ENCODE results near the gene ZNF593.

DNA sequence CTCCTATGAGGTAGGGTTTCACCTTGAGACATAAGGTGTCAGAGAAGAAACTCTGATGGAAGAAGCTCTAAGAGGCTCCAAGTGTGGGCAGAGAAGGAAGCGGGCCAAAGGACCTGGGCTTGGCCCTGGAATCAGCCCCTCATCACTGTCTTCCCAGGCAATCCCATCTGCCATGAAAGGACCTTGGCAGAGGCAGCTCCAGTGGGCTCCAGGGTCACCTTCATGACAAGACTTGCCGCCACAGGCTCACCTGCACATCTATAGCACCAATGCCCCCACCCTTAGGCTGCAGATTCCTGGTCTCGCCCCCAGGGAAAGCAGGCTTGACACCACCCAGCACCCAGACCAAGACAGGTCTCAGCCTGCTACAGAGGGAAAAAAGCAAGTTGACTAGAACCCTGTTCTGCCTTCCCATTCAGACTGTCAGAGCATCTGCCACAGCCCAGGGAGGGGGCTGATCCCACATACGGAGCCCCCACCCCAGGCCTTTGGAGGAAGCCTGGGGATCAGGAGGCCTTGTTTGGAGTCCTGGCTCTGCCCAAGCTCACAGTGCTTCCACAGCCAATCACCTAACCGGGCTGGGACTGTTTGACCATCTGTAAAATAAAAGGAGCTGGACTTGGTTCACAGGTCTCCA lies 11.3 kb upstream of the ZNF593 start:
- no peak for TF ChIP-seq CTCF (IDR thresholded peaks at IDR 0.05 in 4 of 5, conservative IDR thresholded peaks at IDR 0.05 in 1 of 5)
- no peak for TF ChIP-seq POLR2A (IDR thresholded peaks at IDR 0.05)

Measured in gastrocnemius medialis (tissue), 4 donors.